IPS-15b (cell line): ENCODE data around the gene MBD6.

Source experiments
- H3K27me3 ChIP-seq: one replicate; pipeline ENCODE4 v1.6.1; 2013; ENCODE audit warnings: low read length; ENCODE audit not compliant: control insufficient read depth, insufficient read depth
- H3K36me3 ChIP-seq: one replicate; pipeline ENCODE4 v1.6.1; 2013; ENCODE audit warnings: low read length; ENCODE audit not compliant: control insufficient read depth, insufficient read depth
- H3K4me1 ChIP-seq: one replicate; pipeline ENCODE4 v1.6.1; 2013; ENCODE audit warnings: mild to moderate bottlenecking, low read length; ENCODE audit not compliant: control insufficient read depth, insufficient read depth
- H3K4me3 ChIP-seq: one replicate; pipeline ENCODE4 v1.5.1; 2013; ENCODE audit warnings: low read depth, low read length
- H3K9ac ChIP-seq: one replicate; pipeline ENCODE4 v1.6.1; 2013; ENCODE audit warnings: low read depth, mild to moderate bottlenecking, low read length
- H3K9me3 ChIP-seq: one replicate; pipeline ENCODE4 v1.6.1; 2013; ENCODE audit warnings: mild to moderate bottlenecking, low read length; ENCODE audit not compliant: control insufficient read depth, insufficient read depth

MBD6 gene

DNA sequence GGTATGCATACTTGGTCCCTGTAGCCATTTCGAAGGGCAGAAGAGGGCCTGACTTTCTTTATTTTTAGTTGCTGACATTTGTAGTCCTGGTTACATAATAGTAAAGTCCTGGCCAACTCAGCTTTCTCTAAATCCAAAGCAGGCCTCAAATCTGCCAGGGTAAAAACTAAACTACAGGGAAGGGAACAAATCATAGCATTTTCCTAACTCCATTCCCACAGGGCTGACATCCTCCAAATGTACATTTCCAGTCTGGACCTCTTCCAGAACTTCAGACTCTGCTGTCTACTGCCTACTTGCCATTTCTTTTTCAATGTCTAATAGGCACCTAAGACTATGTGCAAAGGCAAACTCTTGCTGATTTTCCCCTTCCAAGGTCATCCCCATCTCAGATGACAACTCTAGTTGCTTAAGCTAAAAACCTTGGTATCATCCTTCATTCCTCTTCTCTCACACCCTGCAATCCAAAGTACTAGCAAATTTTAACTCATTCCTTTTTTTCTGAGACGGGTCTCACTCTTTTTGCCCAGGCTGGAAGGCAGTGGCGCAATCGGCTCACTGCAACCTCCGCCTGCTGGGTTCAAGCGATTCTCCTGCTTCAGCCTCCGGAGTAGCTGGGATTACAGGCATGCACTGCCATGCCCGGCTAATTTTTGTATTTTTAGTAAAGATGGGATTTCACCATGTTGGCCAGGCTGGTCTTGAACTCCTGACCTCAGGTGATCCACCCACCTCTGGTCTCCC is 4.3 kb upstream of the MBD6 start:
- Histone ChIP-seq H3K27me3 (no peaks in the 10 kb centered on the region), H3K36me3 (peaks cover 43% of the 10 kb centered on the region), H3K9me3 (no peaks in the 10 kb centered on the region), H3K4me1 (peaks cover 5% of the 10 kb centered on the region), H3K9ac (no peak overlapping the region), H3K4me3 (peak overlapping the region; percentile 97)

DNA sequence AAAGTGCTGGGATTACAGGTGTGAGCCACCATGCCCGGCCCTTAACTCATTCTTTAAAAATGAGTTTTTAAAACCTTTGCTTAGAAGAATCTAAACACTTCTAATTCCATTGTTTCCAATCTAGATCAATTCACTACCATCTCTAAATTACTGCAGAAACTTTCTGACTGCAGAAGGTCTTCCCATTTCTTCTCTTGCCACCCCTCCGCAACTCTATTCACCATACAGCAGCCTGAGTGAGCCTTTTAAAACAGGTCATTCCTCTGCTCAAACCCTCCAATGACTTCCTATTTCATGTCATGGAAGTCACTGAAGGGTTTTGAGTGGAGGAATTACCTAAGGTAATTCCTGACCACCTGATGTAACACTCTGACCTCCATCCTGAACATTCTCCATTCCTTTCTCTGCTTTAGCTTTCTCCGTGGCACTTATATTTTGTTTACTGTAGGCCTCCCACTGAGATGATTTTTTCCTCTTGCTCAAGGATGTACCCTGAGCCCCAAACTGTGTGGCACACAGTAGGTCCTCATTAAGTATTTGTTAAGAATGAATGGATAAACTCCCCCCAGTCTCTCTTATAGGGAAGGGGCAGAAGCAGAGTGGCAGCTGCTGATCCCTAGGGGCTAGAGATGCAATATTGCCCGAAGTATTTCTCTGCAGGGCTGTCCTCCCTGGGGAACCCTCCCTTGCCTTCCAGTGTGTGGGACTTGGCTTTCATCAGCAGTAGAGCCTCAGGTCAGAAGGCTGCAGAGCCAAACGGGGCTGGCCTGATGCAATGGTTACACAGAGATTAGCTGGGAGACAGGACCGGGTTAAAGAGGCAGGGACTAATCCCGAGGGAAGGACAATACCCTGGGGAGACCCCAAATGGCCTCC is 3.5 kb upstream of the MBD6 start:
- Histone ChIP-seq H3K27me3 (no peaks in the 10 kb centered on the region), H3K36me3 (peaks cover 39% of the 10 kb centered on the region), H3K9me3 (no peaks in the 10 kb centered on the region), H3K9ac (peak overlapping the region; percentile 98), H3K4me3 (peak overlapping the region; percentile 97), H3K4me1 (peaks cover 12% of the 10 kb centered on the region)

DNA sequence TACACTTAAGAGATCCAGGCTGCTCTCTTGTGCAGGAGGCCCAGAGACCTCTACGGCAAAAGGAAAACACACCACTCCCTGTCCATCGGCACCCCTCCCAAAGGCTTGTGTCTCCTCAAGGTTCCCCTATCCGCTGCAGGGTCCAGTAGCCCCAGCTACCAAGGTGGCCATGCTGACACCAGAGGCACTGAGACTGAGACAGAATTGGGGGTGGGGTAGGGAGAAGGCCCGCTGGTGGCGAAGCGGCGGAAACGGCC is 2.9 kb upstream of the MBD6 start:
- peak overlapping the region; percentile 97 for H3K4me3 ChIP-seq
- no peaks in the 10 kb centered on the region for H3K9me3 ChIP-seq
- H3K4me1 ChIP-seq: peaks cover 13% of the 10 kb centered on the region
- no peaks in the 10 kb centered on the region for H3K27me3 ChIP-seq
- peaks cover 33% of the 10 kb centered on the region for H3K36me3 ChIP-seq
- peak overlapping the region; percentile 98 for H3K9ac ChIP-seq

DNA sequence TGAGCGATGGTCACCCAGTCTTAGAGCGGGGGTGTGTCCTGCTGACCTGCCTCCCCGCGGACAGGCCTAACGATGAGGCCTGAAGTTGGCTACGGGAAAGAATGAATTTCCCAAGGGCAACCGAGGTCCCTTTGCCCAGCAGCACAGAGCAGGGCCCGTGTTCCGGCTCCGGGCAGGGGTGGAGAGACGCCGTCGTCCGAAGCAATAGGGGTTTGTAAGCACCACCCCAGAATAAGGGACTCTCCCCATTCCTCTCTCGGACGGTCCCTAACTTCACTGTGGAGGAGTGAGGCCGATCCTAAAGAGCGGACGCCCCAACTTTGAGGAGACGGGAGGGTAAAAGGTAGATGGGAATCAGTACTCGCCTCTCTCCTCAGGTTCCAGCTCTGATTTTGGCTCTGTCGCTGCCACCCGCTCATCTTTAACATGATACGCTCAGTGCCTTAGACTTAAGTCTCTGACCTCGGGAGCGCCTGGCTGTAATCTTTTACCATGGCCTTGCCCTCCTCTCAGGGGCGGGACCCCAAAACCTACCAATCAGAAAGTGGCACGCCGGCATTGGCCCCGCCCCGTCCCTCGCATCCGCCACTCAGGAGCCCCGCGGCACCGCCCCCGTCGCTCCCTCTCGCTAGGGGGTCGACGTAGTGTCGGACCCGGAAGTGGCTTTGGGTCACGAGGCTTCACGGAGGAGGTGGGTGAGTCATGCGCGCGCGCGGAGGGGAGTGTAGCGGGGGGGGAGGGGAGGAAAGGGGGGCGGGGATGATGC is 2.4 kb upstream of the MBD6 start, which contains the start of gene DDIT3:
Gene DDIT3 (minus strand): TSS at position 462 of the 766 bp plus-strand sequence. CDS start 3,108 bp downstream, outside the sequence.
- Histone ChIP-seq H3K9ac (peak within 1 kb of the TSS; percentile 98), H3K36me3 (peaks cover 28% of the 10 kb centered on the region), H3K4me1 (peaks cover 13% of the 10 kb centered on the region), H3K27me3 (no peaks in the 10 kb centered on the region), H3K9me3 (no peaks in the 10 kb centered on the region), H3K4me3 (peak within 1 kb of the TSS; percentile 97)

DNA sequence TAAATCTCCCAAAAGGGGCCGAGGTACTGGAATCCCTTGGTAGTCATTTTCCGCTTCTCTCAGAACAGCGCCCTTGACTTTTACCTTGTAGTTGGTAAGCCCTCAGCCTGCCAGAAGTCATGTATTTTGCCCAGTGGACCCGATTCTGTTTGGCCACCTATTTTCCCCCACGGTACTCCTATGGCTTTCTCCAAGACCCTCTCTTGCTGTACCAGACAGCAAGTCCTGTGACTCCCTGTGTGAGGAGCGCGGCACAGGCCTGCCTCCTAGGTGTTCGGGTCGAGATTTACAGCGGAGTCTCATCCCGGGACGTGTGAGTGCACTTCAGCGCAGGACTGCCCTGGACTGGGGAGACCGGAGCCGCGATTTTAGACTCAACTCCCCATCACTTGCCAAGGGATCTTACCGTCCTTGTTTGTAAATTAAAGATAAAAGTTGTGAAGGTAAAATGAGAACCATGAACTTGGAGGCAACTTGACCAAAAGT is 1.1 kb upstream of the MBD6 start:
- H3K27me3 ChIP-seq: no peaks in the 10 kb centered on the region
- peaks cover 21% of the 10 kb centered on the region for H3K36me3 ChIP-seq
- peaks cover 13% of the 10 kb centered on the region for H3K4me1 ChIP-seq
- H3K9ac ChIP-seq: no peak overlapping the region
- no peaks in the 10 kb centered on the region for H3K9me3 ChIP-seq
- H3K4me3 ChIP-seq: peak overlapping the region; percentile 75

DNA sequence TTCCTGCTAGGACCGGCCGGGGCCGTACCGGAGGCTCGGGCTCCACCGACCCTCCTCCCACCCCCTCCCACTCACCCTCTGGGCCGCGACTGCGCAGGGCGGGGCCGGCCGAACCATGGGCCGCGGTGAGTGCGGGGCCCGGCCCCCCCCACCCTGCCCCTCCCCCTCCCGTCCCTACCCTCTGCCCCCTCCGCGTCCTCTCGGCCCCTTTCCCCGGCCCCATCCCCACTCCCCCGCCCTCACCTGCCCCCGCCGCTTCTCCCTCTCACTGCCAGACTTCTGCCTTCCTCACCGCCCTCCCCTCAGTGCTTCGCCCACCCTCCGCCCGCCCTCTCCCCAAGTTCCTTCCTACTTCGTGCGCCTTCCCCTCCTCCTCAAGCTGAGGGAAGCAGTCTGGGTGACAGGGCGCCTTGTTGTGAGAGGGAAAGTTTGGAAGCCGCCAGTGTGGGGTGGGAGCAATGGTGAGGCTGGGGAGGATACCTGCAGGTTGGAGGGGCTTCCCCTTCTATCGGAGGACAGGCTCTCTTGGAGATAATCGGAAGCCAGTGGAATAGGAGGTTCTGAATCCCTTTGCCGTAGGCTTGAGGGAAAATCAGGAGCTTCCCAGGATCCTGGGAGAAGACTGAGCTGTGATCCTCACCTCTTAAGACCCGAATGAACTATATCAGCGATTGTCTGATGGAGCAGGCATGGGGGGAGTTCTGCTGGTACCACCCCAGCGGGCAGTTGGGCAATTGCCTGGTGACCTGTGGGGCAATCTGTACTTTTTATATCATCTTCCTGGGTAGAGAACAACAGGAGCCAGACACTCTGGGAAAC is 472 bp downstream of the MBD6 start:
- no peaks in the 10 kb centered on the region for H3K9me3 ChIP-seq
- peaks cover 13% of the 10 kb centered on the region for H3K4me1 ChIP-seq
- peak overlapping the region; percentile 79 for H3K9ac ChIP-seq
- peak overlapping the region; percentile 90 for H3K4me3 ChIP-seq
- no peaks in the 10 kb centered on the region for H3K27me3 ChIP-seq
- peaks cover 15% of the 10 kb centered on the region for H3K36me3 ChIP-seq

DNA sequence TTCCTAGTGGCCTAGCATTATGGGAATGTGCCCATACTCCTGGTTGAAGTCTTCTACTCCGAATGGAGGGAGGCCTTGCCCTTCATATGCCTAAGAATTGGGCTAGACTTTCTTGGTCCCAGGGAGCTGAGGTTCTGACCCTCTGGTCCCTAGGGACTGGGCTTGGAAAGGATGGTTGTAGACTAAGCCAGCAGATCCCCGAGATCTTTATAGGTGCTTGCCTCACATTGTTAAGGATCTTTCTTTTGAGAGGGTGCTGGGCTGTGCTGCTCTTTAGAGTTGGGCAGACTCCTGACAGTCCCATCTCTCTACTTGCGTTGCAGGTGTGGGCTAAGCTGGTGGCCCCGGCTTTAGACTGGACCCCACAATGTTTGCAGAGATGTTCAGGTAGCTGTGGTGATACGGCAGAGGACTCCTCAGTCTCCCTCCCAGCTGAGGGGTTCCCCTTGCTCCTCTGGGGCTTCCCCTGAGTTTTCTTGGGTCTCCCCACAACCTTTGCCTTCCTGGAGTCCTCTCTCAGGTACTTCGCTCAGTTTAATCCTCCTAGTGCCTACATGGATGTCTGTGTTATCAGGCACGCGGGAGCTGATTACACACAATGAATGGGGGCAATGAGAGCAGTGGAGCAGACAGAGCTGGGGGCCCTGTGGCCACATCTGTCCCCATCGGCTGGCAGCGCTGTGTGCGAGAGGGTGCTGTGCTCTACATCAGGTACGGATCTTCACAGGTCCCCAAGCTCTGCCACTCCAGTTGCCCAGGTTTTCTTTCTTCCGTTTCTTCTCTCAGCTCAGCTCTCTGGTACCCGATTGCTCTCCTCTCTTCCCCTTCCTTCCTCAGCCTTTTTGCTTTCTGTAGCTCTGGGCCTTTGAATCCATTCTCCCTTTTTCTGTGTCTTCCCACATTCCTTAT is 1.3 kb downstream of the MBD6 start:
- Histone ChIP-seq H3K9ac (no peak overlapping the region), H3K4me3 (peak overlapping the region; percentile 90), H3K27me3 (no peaks in the 10 kb centered on the region), H3K36me3 (peaks cover 16% of the 10 kb centered on the region), H3K4me1 (peaks cover 9% of the 10 kb centered on the region), H3K9me3 (no peaks in the 10 kb centered on the region)

DNA sequence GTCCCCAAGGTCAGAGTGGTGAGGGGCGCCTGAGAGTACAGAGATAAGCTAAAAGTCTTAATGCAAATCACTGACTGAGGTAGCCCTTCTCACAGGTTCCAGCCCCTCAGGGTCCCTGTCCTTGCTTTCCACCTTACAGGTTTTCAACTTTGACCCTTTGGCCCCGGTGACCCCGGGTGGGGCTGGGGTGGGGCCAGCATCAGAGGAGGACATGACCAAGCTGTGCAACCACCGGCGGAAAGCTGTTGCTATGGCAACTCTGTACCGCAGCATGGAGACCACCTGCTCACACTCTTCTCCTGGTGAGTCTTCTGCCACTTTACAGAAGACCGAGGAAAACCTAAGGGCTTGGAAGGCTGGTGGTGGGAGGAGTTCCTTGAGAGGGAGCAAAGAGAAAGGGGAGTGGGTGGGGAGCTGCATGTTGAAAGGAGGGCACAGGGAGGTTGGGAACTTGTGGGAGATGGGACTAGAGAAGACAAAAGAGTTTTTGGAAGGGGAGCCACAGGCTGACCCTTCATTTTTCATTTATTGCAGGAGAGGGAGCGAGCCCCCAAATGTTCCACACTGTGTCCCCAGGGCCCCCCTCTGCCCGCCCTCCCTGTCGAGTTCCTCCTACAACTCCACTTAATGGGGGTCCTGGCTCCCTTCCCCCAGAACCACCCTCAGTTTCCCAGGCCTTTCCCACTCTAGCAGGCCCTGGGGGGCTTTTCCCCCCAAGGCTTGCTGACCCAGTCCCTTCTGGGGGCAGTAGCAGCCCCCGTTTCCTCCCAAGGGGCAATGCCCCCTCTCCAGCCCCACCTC is 2.4 kb downstream of the MBD6 start:
- H3K4me3 ChIP-seq: no peak overlapping the region
- H3K9me3 ChIP-seq: no peaks in the 10 kb centered on the region
- no peak overlapping the region for H3K9ac ChIP-seq
- H3K4me1 ChIP-seq: peaks cover 7% of the 10 kb centered on the region
- no peaks in the 10 kb centered on the region for H3K27me3 ChIP-seq
- H3K36me3 ChIP-seq: peaks cover 23% of the 10 kb centered on the region

DNA sequence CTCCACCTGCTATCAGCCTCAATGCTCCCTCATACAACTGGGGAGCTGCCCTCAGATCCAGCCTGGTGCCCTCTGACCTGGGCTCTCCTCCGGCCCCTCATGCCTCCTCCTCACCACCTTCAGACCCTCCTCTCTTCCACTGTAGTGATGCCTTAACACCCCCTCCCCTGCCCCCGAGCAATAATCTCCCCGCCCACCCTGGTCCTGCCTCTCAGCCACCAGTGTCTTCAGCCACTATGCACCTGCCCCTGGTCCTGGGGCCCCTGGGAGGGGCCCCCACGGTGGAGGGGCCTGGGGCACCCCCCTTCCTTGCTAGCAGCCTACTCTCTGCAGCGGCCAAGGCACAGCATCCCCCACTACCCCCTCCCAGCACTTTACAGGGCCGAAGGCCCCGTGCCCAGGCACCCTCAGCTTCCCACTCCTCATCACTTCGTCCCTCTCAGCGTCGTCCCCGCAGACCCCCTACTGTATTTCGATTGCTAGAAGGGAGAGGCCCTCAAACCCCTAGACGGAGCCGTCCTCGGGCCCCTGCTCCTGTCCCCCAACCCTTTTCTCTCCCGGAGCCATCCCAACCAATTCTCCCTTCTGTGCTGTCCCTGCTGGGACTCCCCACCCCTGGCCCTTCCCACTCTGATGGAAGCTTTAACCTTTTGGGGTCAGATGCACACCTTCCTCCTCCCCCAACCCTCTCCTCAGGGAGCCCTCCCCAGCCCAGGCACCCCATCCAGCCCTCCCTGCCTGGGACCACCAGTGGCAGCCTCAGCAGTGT is 3.2 kb downstream of the MBD6 start:
- Histone ChIP-seq H3K9me3 (no peaks in the 10 kb centered on the region), H3K36me3 (peaks cover 31% of the 10 kb centered on the region), H3K27me3 (no peaks in the 10 kb centered on the region), H3K4me1 (peaks cover 7% of the 10 kb centered on the region), H3K9ac (no peak overlapping the region), H3K4me3 (no peak overlapping the region)
